ENCODE data around the gene CNTNAP5. TPM values are rescaled to one million over a fixed set of nuclear protein-coding genes. Genes with fewer than 3 reads are reported as not detected.

CNTNAP5 gene
- total RNA-seq, 1 donor from 2014 or later, result 0.56 TPM

- Mint-ChIP-seq H3K36me3 (ENCODE audit: low read depth) (no peaks in the 10 kb centered on the region), H3K4me3 (no peak overlapping the region), H3K27me3 (ENCODE audit: low read depth) (no peaks in the 10 kb centered on the region), H3K4me1 (peaks cover 5% of the 10 kb centered on the region), H3K9me3 (no peaks in the 10 kb centered on the region), H3K27ac (ENCODE audit: unreplicated experiment) (no peak overlapping the region)
- no peak for DNase-seq (ENCODE audit: low read depth, low spot score)
- TF ChIP-seq CTCF (conservative IDR thresholded peaks at IDR 0.05), result no peak
These were observed 291.0 kb downstream of the CNTNAP5 start for GRCh38 chr2:124316133-124316532.

GRCh38 chr2:124316881-124317605 lies 292.0 kb downstream of the CNTNAP5 start:
- Mint-ChIP-seq H3K4me1 (peaks cover 5% of the 10 kb centered on the region), H3K27ac (ENCODE audit: unreplicated experiment) (no peak overlapping the region), H3K4me3 (no peak overlapping the region), H3K36me3 (ENCODE audit: low read depth) (no peaks in the 10 kb centered on the region), H3K27me3 (ENCODE audit: low read depth) (no peaks in the 10 kb centered on the region), H3K9me3 (no peaks in the 10 kb centered on the region)
- TF ChIP-seq CTCF (conservative IDR thresholded peaks at IDR 0.05), result no peak
- DNase-seq (ENCODE audit: low read depth, low spot score), result no peak

- Mint-ChIP-seq H3K27me3 (ENCODE audit: low read depth) (no peaks in the 10 kb centered on the region), H3K9me3 (no peaks in the 10 kb centered on the region), H3K36me3 (ENCODE audit: low read depth) (no peaks in the 10 kb centered on the region), H3K27ac (ENCODE audit: unreplicated experiment) (no peak overlapping the region), H3K4me1 (peaks cover 5% of the 10 kb centered on the region), H3K4me3 (no peak overlapping the region)
- no peak for TF ChIP-seq CTCF (conservative IDR thresholded peaks at IDR 0.05)
- DNase-seq (ENCODE audit: low read depth, low spot score), result no peak
These were observed 292.5 kb downstream of the CNTNAP5 start for GRCh38 chr2:124317628-124318027.

- H3K4me3 Mint-ChIP-seq, result no peak overlapping the region
- no peak overlapping the region for H3K27ac Mint-ChIP-seq (ENCODE audit: unreplicated experiment)
- no peak for TF ChIP-seq CTCF (conservative IDR thresholded peaks at IDR 0.05)
- no peaks in the 10 kb centered on the region for H3K9me3 Mint-ChIP-seq
- H3K4me1 Mint-ChIP-seq, result peaks cover 5% of the 10 kb centered on the region
- no peak for DNase-seq (ENCODE audit: low read depth, low spot score)
- no peaks in the 10 kb centered on the region for H3K27me3 Mint-ChIP-seq (ENCODE audit: low read depth)
- H3K36me3 Mint-ChIP-seq (ENCODE audit: low read depth), result no peaks in the 10 kb centered on the region
These were observed 293.8 kb downstream of the CNTNAP5 start for GRCh38 chr2:124318913-124319312.

GRCh38 chr2:124319577-124319976 lies 294.5 kb downstream of the CNTNAP5 start:
- Mint-ChIP-seq H3K27me3 (ENCODE audit: low read depth) (no peaks in the 10 kb centered on the region), H3K4me3 (no peak overlapping the region), H3K27ac (ENCODE audit: unreplicated experiment) (no peak overlapping the region), H3K36me3 (ENCODE audit: low read depth) (no peaks in the 10 kb centered on the region), H3K9me3 (no peaks in the 10 kb centered on the region), H3K4me1 (peaks cover 10% of the 10 kb centered on the region)
- TF ChIP-seq CTCF (conservative IDR thresholded peaks at IDR 0.05), result no peak
- no peak for DNase-seq (ENCODE audit: low read depth, low spot score)
